WTC11 (cell line): Measurements from ENCODE around the gene SLCO4A1.

Experiments used
- AFF4 ChIP-seq: sonication (generic); formaldehyde crosslinking; IDR thresholded peaks from 2 replicates; pipeline ENCODE4 v1.8.1; 2023; ENCODE audit warnings: mild to moderate bottlenecking, missing genetic modification reagents, borderline replicate concordance
- ARID4B ChIP-seq: sonication (generic); formaldehyde crosslinking; IDR thresholded peaks from 2 replicates; pipeline ENCODE4 v1.8.0; 2023; ENCODE audit warnings: missing genetic modification reagents, mild to moderate bottlenecking, borderline replicate concordance
- CREB1 ChIP-seq: sonication (generic); formaldehyde crosslinking; IDR thresholded peaks from 2 replicates; pipeline ENCODE4 v1.8.0; 2023; ENCODE audit warnings: mild to moderate bottlenecking, missing genetic modification reagents
- CTCF ChIP-seq: fragments of 200-600 bp; IDR thresholded peaks from 2 replicates; pipeline ENCODE4 v1.8.0; 2022; ENCODE audit warnings: antibody characterized with exemption
- ETV6 ChIP-seq: sonication (generic); formaldehyde crosslinking; IDR thresholded peaks from 2 replicates; pipeline ENCODE4 v1.8.1; 2022; ENCODE audit warnings: mild to moderate bottlenecking, missing genetic modification reagents
- IRF2 ChIP-seq: sonication (generic); formaldehyde crosslinking; IDR thresholded peaks from 2 replicates; pipeline ENCODE4 v1.8.0; 2022; ENCODE audit warnings: low read depth, missing genetic modification reagents, borderline replicate concordance
- JUN ChIP-seq: sonication (generic); formaldehyde crosslinking; IDR thresholded peaks from 2 replicates; pipeline ENCODE4 v1.8.0; 2023; ENCODE audit warnings: mild to moderate bottlenecking, missing genetic modification reagents
- NFYB ChIP-seq: sonication (generic); formaldehyde crosslinking; conservative IDR thresholded peaks from 2 replicates; pipeline ENCODE4 v1.8.0; 2022; ENCODE audit warnings: low read depth, missing genetic modification reagents
- NR1H2 ChIP-seq: sonication (generic); formaldehyde crosslinking; IDR thresholded peaks from 2 replicates; pipeline ENCODE4 v1.9.0; 2021; ENCODE audit warnings: mild to moderate bottlenecking, moderate library complexity, missing genetic modification reagents
- NR2C2 ChIP-seq: sonication (generic); formaldehyde crosslinking; IDR thresholded peaks from 2 replicates; pipeline ENCODE4 v1.8.0; 2022; ENCODE audit warnings: mild to moderate bottlenecking, missing genetic modification reagents
- PREB ChIP-seq: sonication (generic); formaldehyde crosslinking; IDR thresholded peaks from 2 replicates; pipeline ENCODE4 v1.8.1; 2022; ENCODE audit warnings: mild to moderate bottlenecking, missing genetic modification reagents, moderate library complexity, borderline replicate concordance
- STAT6 ChIP-seq: sonication (generic); formaldehyde crosslinking; conservative IDR thresholded peaks from 2 replicates; pipeline ENCODE4 v1.8.1; 2023; ENCODE audit warnings: mild to moderate bottlenecking, low read depth, missing genetic modification reagents, moderate library complexity
- USF2 ChIP-seq: sonication (generic); formaldehyde crosslinking; IDR thresholded peaks from 2 replicates; pipeline ENCODE4 v1.8.1; 2023; ENCODE audit warnings: mild to moderate bottlenecking, missing genetic modification reagents, moderate library complexity
- ZNF512 ChIP-seq: sonication (generic); formaldehyde crosslinking; IDR thresholded peaks from 2 replicates; pipeline ENCODE4 v1.8.1; 2022; ENCODE audit warnings: missing genetic modification reagents, borderline replicate concordance

- TF ChIP-seq CTCF (no peak), STAT6 (CRISPR knock-in tag) (no peak), JUN (CRISPR knock-in tag) (no peak), AFF4 (CRISPR knock-in tag) (no peak), CREB1 (CRISPR knock-in tag) (no peak), PREB (CRISPR knock-in tag) (no peak), NR1H2 (no peak), ETV6 (CRISPR knock-in tag) (no peak), NFYB (CRISPR knock-in tag) (no peak), ZNF512 (CRISPR knock-in tag) (no peak), ARID4B (no peak), USF2 (no peak), NR2C2 (CRISPR knock-in tag) (no peak), IRF2 (CRISPR knock-in tag) (no peak)
These were observed 62.1 kb downstream of the SLCO4A1 start for GRCh38 chr20:62704341-62704948.
